Measurements from ENCODE around the gene URI1. TPM values are rescaled to one million over a fixed set of nuclear protein-coding genes. Genes with fewer than 3 reads are reported as not detected.

Gene URI1
- total RNA-seq, 4 donors from 2014 or later: 28.1 to 146 (median 48.0) TPM

DNA sequence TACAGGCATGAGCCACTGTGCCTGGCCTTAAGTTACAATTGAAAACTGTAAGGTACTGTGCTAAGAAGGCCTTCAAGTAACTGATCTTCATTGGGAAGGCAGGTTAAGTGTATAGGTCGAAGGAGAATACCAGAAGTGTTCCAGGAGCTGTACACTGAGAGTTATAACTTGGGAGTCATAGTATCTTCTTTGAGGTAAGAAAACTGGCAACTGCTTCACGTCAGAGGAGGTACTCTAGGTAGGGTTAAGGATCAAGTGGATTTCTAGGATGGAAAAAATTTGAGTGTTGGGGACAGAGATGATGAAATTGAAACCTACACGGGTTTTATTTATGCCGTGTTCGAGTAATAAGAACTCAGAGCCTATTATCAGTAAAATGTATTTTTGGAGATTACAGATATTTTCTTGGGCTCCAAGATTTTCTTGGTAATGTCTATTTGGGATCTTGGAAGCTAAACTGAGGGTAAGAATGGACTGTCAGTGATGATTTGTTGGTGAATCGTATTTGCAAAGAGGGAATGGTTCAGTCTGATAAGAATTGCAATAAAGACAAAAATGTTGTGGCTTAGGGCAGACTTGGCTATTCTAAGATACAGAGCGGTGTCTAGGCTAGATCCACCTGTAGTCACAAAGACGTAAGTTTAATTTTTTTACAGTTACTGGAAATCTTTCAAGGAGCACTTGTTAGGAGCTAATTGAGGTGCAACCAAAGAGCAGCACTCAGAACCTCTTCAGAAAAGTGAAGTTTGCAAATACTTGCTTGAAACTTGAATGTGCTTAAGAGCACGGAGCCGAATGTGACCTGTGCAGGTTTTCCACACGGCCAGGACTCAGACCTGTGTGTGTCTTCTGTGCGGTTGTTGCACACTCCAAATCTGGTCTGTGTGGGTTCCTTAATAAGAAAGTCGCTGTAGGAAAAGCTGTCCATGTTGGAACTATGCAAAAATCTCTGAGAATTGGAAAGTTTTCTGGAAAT lies 102.5 kb downstream of the URI1 start:
- H3K36me3 ChIP-seq: no peaks in the 10 kb centered on the region
- intact Hi-C loops (cut with DNase I; ENCODE audit: low total_unique reads) (no loop called here), in situ Hi-C loops (cut with MboI; ENCODE audit: low pct_ligation_motif_present in 1 of 4, low pct_unique_long_range_greater_than_20kb in 1 of 4, low sequenced_read_pairs in 3 of 4) (no loop called here)
- no peak for DNase-seq
- no peak overlapping the region for H3K27ac ChIP-seq
- H3K27me3 ChIP-seq: no peaks in the 10 kb centered on the region
- H3K9me3 ChIP-seq: no peaks in the 10 kb centered on the region
- no peak overlapping the region for H3K4me3 ChIP-seq
- H3K4me1 ChIP-seq: no peaks in the 10 kb centered on the region
- 91 to 93% methylated on average over 13 of the region's 13 CpGs for WGBS, 2 donors (ENCODE audit: low coverage in 1 of 2)
- TF ChIP-seq, protein P1, sequence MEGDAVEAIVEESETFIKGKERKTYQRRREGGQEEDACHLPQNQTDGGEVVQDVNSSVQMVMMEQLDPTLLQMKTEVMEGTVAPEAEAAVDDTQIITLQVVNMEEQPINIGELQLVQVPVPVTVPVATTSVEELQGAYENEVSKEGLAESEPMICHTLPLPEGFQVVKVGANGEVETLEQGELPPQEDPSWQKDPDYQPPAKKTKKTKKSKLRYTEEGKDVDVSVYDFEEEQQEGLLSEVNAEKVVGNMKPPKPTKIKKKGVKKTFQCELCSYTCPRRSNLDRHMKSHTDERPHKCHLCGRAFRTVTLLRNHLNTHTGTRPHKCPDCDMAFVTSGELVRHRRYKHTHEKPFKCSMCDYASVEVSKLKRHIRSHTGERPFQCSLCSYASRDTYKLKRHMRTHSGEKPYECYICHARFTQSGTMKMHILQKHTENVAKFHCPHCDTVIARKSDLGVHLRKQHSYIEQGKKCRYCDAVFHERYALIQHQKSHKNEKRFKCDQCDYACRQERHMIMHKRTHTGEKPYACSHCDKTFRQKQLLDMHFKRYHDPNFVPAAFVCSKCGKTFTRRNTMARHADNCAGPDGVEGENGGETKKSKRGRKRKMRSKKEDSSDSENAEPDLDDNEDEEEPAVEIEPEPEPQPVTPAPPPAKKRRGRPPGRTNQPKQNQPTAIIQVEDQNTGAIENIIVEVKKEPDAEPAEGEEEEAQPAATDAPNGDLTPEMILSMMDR (IDR thresholded peaks at IDR 0.05): no peak
- TF ChIP-seq POLR2AphosphoS5 (IDR thresholded peaks at IDR 0.05) (no peak), EP300 (IDR thresholded peaks at IDR 0.05; ENCODE audit: low read depth) (no peak)

DNA sequence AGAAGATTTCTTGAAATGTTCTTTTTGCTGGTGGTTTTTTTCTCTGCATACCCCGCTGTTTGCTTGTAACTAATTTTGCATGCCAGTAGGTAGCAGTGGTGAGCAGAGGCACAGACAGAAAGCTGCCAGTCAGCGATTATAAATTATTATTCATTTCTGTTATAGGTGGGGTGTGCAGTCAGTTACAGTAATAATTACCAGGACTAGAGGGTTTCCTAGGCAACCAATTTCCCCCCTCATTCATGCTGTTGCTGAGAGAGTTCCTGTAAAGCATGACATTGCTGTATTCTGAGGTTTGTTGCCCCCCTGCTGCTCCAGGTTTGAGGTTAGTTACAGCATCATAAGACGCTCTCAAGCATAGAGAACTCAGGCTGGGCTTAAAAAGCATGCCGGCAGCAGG lies 104.5 kb downstream of the URI1 start:
- 13 to 34% methylated on average over 2 to 4 of the region's 4 CpGs for whole genome bisulfite sequencing, 2 donors (ENCODE audit: low coverage in 1 of 2)
- in situ Hi-C loops (cut with MboI; ENCODE audit: low pct_ligation_motif_present in 1 of 4, low pct_unique_long_range_greater_than_20kb in 1 of 4, low sequenced_read_pairs in 3 of 4): no loop called here

DNA sequence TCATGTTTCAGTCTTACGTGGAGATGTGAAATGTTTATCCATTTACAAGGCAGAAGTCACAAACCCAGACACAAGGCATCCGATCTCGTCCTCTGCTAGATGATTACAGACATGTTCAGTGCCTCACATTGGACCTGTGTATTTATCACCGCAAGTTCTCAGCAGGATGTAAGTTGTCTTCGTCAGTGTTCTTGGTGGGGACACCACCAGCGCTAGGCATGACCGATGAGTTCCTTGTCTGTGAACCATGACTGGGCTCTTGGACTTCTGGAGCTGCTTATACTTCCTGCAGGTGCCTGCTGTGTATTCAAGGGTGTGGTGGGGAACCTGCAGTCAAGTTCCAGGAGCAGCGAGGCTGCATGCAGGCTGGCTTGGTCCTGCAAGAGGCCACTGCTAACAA lies 105.4 kb downstream of the URI1 start:
- peak; percentile 22 for DNase-seq
- Histone ChIP-seq H3K27me3 (no peaks in the 10 kb centered on the region), H3K4me1 (no peaks in the 10 kb centered on the region), H3K4me3 (no peak overlapping the region), H3K9me3 (no peaks in the 10 kb centered on the region), H3K27ac (no peak overlapping the region), H3K36me3 (no peaks in the 10 kb centered on the region)
- TF ChIP-seq, protein P1 (IDR thresholded peaks at IDR 0.05): no peak
- no peak for TF ChIP-seq POLR2A (IDR thresholded peaks at IDR 0.05)
- TF ChIP-seq POLR2AphosphoS5 (IDR thresholded peaks at IDR 0.05): no peak
- no peak for TF ChIP-seq EP300 (IDR thresholded peaks at IDR 0.05; ENCODE audit: low read depth)
- in situ Hi-C loops (cut with MboI; ENCODE audit: low pct_ligation_motif_present in 1 of 4, low pct_unique_long_range_greater_than_20kb in 1 of 4, low sequenced_read_pairs in 3 of 4) (no loop called here), intact Hi-C loops (cut with DNase I; ENCODE audit: low total_unique reads) (no loop called here)
- WGBS, 2 donors (ENCODE audit: low coverage in 1 of 2): 45 to 69% methylated on average over 3 to 8 of the region's 8 CpGs

More for the DNA sequence above, 104.5 kb downstream of the URI1 start:
- H3K36me3 ChIP-seq: no peaks in the 10 kb centered on the region
- H3K27ac ChIP-seq: no peak overlapping the region
- no peaks in the 10 kb centered on the region for H3K4me1 ChIP-seq
- TF ChIP-seq POLR2A (IDR thresholded peaks at IDR 0.05) (no peak), POLR2AphosphoS5 (IDR thresholded peaks at IDR 0.05) (no peak)
- TF ChIP-seq, protein P1 (IDR thresholded peaks at IDR 0.05): peak in 1 of 5 experiments; percentile 25
- no peaks in the 10 kb centered on the region for H3K9me3 ChIP-seq
- no peak overlapping the region for H3K4me3 ChIP-seq
- no peaks in the 10 kb centered on the region for H3K27me3 ChIP-seq
- intact Hi-C loops (cut with DNase I; ENCODE audit: low total_unique reads): no loop called here
- no peak for DNase-seq

DNA sequence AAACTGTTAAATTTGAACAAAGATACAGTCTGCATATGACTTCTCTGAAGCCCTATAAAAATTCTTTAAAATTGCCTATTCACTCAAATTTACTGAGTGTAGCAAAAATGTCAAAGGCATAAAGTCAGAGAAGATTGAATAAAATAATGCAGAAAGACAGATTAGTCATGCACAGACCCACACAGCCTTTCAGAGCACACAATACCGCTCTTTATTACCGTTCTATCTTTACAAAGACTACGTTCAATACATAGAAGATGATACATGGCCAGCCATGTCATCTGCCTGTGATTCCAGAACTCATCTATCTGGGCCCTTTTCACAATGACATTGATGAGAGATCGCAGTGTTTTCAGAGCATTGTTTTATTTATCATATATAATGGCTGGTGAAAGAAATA lies 107.2 kb downstream of the URI1 start:
- H3K9me3 ChIP-seq: no peaks in the 10 kb centered on the region
- no peaks in the 10 kb centered on the region for H3K36me3 ChIP-seq
- WGBS, 2 donors (ENCODE audit: low coverage in 1 of 2): 80 to 93% methylated on average over 4 of the region's 4 CpGs
- intact Hi-C loops (cut with DNase I; ENCODE audit: low total_unique reads): no loop called here
- no peaks in the 10 kb centered on the region for H3K4me1 ChIP-seq
- no peak overlapping the region for H3K27ac ChIP-seq
- H3K27me3 ChIP-seq: no peaks in the 10 kb centered on the region
- no peak for DNase-seq
- H3K4me3 ChIP-seq: no peak overlapping the region
- TF ChIP-seq, protein P1 (IDR thresholded peaks at IDR 0.05): no peak
- no peak for TF ChIP-seq POLR2AphosphoS5 (IDR thresholded peaks at IDR 0.05)
- TF ChIP-seq POLR2A (IDR thresholded peaks at IDR 0.05): no peak
- TF ChIP-seq EP300 (IDR thresholded peaks at IDR 0.05; ENCODE audit: low read depth): no peak
- in situ Hi-C loops (cut with MboI; ENCODE audit: low pct_ligation_motif_present in 1 of 4, low pct_unique_long_range_greater_than_20kb in 1 of 4, low sequenced_read_pairs in 3 of 4): no loop called here
